ENCODE data around the gene SLC46A2.

The SLC46A2 gene

DNA sequence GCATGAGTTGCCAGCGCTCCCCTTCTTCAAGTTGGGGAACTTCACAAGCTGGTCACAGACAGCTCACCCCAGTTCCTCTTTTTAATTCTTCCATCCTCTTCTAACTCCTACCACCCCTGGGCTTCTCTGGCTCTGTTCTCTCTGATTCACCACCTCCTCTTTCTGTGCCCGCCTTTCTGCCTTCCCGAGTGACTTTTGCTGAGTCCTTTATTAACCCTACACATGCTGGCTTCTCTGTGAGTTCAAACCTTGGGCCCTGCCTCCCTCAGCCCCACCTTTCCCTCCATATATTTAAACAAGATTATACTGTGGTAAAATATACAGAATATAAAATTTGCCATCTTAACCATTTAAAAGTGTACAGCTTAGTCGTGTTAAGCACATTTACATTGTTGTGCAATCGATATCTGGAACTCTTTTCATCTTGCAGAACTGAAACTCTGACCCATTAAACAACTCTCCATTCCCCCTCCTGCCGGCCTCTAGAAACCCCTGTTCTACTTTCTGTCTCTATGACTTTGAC lies 32.0 kb downstream of the SLC46A2 start:
- no peak for DNase-seq (ENCODE audit: low read depth in 2 of 2)

DNA sequence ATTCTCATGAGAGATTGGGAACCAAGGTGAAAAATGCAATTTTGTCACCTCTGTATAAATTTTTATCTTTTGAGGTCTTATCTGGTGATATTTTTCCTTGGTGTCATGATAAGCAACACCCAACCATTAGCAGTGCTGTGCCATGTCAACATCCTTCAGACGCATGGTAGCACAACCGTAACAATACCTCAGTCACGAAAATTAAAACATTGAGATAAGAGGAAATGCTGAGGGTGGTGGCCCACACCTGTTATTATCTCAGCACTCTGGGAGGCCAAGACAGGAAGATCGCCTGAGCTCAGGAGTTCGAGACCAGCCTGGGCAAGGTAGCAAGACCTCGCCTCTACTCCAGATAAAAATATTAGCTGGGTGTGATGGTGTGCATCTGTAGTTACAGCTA lies 32.7 kb downstream of the SLC46A2 start:
- no peak for DNase-seq (ENCODE audit: low read depth in 2 of 2)

GRCh38 chr9:112856843-112857242 lies 33.8 kb downstream of the SLC46A2 start:
- DNase-seq (ENCODE audit: low read depth in 2 of 2), result no peak

GRCh38 chr9:112856200-112856599 lies 34.5 kb downstream of the SLC46A2 start:
- DNase-seq (ENCODE audit: low read depth in 2 of 2), result no peak

DNA sequence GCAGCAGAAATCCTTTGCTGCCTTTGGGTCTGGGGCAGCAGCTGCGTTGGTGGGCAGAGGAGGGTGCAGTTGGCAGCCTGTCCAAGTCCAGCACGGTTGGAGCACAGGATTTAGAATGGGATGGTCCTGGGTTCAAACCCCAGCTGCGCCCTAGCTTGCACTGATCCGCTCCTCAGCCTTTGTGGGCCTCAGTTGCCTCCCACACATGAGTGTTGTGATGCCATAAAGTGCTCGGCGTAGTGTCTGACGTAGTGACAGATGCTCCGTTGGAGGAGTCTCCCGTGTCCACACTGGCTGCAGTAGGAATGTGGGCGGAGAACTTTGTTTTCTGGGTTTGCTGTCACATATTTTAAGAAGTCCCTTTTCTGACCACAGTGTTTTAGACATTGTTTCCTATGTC lies 36.0 kb downstream of the SLC46A2 start:
- DNase-seq (ENCODE audit: low read depth in 2 of 2), result no peak

DNA sequence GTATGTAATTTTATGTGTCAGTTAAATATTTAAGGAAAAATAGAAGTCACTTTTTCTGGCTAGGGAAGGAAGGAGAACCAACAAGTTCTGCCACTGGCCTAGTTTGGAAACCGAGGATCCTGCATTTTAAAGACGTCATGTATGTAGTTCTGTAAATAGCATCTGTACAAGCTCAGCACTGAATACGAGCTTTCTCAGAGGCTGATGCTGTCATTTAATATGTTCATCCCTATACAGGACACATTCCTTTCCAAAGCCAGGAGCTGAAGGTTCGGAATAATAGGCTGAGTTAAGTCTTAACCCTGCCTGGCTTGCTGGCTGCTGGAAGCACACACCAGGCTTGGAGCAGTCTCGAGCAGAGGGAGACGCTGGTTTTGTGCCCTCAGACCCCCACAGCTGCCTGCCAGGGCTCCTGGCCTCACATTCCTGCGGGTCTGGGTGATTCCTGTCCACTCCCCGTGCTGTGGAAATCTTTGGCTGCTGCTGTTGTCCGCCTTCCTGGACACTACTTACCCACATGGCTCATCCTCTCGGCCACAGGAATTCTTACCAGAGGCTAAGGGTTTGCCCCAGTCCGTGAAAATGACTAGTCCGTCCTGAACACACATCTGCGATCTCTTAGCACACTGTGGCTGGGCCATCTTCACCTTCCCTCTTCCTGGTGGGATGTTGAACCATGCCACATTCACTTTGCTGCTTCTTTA lies 36.6 kb downstream of the SLC46A2 start:
- no peak for DNase-seq (ENCODE audit: low read depth in 2 of 2)

DNA sequence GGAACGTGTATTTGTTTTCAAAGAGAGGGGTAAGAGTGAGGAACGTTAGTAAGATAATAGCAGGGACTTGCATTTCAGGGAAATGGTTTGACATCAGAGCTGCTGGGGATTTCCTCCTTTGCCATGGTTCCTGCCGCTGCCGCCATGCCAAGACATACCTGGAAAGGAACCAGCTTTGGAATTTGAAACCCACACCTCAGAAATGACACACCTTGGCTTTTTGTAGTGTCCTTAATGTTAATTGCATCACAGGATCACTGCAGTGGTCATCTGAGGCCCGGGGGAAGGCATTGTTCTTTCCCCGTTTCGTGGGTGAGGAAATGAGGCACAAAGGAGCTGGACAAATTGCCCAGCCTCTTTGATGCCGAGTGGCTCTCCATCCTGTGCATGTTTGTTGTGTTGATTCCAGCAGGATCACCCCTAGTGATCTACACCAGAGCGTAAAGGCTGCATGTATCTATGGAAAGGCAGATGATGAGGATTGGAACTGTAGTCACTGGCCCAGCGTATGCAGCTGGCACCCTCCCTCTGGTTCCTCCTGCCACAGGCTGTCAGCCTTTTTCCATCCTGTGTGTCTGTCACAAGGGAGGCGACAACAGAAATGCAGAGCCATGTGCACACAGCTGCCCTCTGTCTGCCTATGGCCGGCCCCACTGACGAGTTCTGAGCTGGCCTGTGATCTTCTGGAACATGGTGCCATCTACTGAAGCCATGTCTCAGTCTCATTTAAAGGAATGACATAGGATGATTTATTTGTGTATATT lies 37.8 kb downstream of the SLC46A2 start:
- no peak for DNase-seq (ENCODE audit: low read depth in 2 of 2)

DNA sequence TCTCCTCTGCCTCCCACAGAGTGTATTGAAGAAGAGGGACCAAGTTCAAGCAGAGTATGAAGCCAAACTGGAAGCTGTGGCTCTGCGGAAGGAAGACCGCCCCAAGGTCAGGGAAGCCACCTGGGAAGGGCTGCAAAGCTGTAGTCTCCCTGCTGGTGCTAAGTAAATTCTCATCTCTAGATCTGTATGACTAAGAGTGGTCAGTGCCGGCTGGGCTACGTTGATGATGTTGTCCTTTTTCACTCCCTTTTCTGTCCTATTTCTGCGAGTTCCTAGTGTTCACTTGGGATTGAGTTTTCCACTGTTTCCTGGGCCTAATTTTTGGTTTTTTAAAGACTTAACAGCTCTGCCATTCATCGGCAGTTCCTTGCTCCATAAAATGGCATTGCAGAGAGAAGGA lies 39.8 kb downstream of the SLC46A2 start:
- DNase-seq (ENCODE audit: low read depth in 2 of 2), result no peak

DNA sequence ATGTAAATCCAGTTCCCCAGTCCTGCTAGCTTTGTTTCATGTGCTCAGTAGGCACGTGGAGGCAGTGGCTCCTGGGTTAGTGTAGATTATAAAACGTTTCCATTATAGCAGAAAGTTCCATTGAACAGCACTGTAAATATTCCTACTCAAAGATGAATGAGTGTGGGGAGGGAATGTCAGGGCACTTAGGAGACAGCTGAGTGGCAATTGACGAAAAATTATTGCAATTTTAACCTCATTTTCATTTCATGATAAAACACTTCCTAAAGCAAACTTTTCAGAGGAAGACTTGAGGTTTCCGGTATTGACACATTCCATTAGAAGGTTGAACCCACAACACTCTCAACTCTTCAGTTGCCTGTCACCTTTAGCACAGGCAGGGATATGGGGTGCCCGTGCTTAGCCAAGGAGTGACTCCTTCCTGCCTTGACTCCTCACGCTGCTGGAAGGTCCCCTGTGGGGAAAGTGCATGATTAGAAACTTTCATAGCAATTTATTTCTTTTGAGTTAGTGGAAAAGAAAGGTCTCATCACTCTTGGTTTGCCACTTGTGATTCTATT lies 41.2 kb downstream of the SLC46A2 start:
- no peak for DNase-seq (ENCODE audit: low read depth in 2 of 2)

DNA sequence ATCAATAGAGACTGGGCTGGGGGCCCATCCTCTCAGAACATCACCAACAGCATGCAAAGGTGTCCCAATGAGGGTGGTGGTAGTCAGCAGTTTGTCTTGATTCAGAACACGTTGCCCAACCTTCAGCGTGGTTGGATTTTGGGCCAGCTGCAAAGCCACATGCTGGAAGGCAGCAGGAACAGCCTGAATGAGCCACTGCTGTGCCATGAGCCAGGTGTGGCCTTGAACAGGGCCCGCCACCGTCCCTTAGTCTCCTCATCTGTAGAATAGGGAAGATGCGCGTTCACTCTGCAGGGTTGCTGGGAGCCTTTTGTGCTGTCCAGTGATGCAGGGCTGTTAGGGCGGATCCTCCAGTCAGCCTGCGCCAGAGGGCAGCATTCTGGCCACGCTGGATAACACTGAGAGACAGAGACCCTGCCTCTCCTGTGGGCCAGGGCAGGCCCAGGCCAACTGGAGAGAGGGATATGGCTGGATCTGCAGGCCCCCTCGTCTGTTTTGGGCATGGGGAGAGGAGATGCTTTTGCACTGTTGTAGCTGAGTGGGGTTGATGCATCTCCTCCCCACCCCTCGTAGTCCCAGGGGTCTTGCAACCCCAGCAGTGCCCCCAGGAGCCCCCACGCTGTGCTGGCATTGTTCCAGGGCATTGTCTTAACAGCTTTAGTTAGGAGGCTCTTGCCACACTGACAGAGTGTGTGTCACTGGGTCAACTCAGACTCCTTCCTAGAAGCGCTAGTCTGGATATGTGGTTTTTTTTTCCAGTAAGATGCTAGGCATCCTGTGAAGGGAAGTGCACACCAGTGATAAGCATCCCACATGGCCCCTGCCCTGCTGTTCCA lies 42.1 kb downstream of the SLC46A2 start:
- DNase-seq (ENCODE audit: low read depth in 2 of 2), result no peak

GRCh38 chr9:112846528-112847488 lies 43.9 kb downstream of the SLC46A2 start:
- no peak for DNase-seq (ENCODE audit: low read depth in 2 of 2)

DNA sequence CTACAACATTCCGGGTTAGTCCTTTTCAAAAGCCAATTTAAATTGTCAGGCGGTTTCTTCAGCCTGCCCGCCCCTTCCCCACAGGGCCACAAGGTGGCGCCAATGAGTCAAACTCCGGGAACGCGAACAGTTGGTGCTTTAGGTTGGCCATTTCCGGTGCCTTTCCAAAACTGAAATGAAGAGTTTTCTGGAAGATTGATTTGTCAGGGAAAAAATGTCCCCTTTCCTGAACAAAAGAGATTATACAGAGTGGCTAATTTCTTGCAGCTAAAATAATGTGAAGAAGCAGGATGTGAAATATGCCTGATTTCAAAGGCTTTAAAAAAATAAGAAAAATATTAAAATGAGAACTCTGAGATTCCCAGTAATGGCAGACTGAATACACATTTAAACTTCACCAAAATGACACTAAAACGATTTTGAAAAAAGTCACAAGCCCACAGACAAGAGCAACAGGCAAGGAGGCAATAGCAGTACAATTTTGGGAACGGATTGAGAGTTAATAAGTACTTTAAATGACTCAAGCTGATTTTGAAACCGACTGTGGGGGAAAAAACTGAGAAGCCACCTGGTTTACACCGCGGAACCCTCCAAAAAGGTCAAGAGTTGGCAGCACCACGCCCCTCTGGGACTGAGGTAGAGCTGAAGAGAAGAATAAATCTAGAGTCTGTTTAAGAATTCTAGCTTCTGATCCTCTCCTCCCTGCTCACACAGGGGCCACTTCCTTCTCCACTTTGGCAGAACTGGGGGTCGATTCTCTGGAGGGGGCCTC lies 45.7 kb downstream of the SLC46A2 start:
- peak; percentile 44 to 54 for DNase-seq (ENCODE audit: low read depth in 2 of 2)

GRCh38 chr9:112842555-112842954 lies 48.1 kb downstream of the SLC46A2 start:
- no peak for DNase-seq (ENCODE audit: low read depth in 2 of 2)

DNA sequence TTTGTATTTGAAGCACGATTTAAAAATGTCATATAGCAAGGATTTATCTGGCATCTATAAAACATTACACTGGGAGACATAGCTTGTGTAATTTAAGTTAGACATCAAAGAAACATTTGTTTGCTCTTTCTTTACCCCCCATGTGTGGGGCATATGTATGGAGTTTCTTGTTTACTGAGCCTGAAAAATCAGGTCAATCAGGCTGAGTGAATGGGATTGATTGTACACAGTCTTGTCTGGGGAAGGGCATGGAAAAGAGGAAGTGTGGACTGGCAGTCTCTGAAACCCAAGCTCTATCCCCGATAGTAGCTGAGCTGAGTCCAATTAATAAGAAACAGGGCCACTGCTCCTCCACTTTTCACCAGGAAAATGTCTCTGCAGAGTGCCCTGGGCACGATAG lies 49.4 kb downstream of the SLC46A2 start:
- no peak for DNase-seq (ENCODE audit: low read depth in 2 of 2)

- DNase-seq (ENCODE audit: low read depth in 2 of 2), result no peak
Observed at GRCh38 chr9:112839331-112839730, 51.3 kb downstream of the SLC46A2 start.

- no peak for DNase-seq (ENCODE audit: low read depth in 2 of 2)
Observed at GRCh38 chr9:112838342-112838741, 52.3 kb downstream of the SLC46A2 start.

GRCh38 chr9:112836394-112836793 lies 54.3 kb downstream of the SLC46A2 start:
- no peak for DNase-seq (ENCODE audit: low read depth in 2 of 2)

- DNase-seq (ENCODE audit: low read depth in 2 of 2), result no peak
Observed at GRCh38 chr9:112833081-112833480, 57.6 kb downstream of the SLC46A2 start.

- DNase-seq (ENCODE audit: low read depth in 2 of 2), result no peak
Observed at GRCh38 chr9:112831969-112832368, 58.7 kb downstream of the SLC46A2 start.

DNA sequence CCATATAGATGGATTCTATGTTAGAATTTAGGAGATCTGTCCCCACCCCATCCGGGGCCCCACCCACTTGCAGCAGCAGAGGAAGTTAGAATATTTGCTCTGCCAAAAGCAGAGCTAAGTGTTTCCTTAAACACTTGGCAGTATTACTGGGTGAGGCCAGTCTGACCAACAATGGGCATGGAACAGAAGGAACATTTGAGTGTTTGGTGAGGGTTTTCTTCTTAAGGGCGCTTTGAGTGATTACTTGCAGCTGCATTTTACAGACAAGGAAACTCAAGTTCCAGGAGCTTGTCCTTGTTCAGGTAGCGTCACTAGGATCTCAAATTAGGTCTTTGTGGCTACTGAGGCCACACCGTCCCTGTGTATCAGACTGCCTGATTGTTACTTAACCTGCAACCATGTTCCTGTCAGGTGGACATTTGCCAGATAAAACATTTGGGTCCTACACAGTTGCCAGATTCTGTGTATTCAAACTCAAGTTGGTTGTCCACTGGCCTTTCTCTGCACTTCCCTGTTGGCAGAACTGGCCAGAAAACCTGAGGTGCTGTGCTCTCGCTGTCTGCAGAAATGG lies 59.3 kb downstream of the SLC46A2 start:
- DNase-seq (ENCODE audit: low read depth in 2 of 2), result no peak
